HEK293 (cell line): Measurements from ENCODE around the gene CEP350.

Source experiments
- CTCF ChIA-PET: fragments of 350-600 bp; formaldehyde crosslinking; extraction: SDS; loops from one replicate; lab custom pipeline; 2021; ENCODE audit warnings: antibody characterized with exemption; lab: Yijun Ruan, JAX
- POLR2A ChIA-PET: fragments of 300-600 bp; formaldehyde crosslinking; extraction: SDS; loops from one replicate; lab custom pipeline; 2020; ENCODE audit warnings: antibody characterized with exemption, inconsistent platforms; lab: Yijun Ruan, JAX
- H3K27ac ChIP-seq: fragments of 200-500 bp; sonication (Bioruptor generic); 2 replicates; pipeline ENCODE4 v1.5.1; 2014; ENCODE audit warnings: low read depth, low read length, control low read depth, inconsistent platforms; ENCODE audit errors: extremely low read depth
- H3K36me3 ChIP-seq, 2 experiments: fragments of 200-500 bp in 1 of 2; sonication (Bioruptor generic) in 1 of 2; 1 replicate in 1 of 2; 2 replicates in 1 of 2; pipeline ENCODE4 v1.5.1; 2014 to 2017; ENCODE audit warnings: inconsistent platforms in 2 of 2, low read length in 2 of 2; ENCODE audit not compliant: control insufficient read depth in 2 of 2, insufficient read depth in 1 of 2
- H3K4me1 ChIP-seq: fragments of 200-500 bp; sonication (Bioruptor generic); 2 replicates; pipeline ENCODE4 v1.5.1; 2014; ENCODE audit warnings: mild to moderate bottlenecking, low read length, inconsistent platforms; ENCODE audit not compliant: control insufficient read depth, insufficient read depth
- H3K4me3 ChIP-seq: 2 replicates; pipeline ENCODE4 v1.5.1; 2011; ENCODE audit warnings: low read depth, mild to moderate bottlenecking, control low read depth, low read length, moderate library complexity
- H3K9me3 ChIP-seq: fragments of 200-500 bp; sonication (Bioruptor generic); 2 replicates; pipeline ENCODE4 v1.5.1; 2014; ENCODE audit warnings: low read depth, low read length, inconsistent platforms; ENCODE audit not compliant: control insufficient read depth, insufficient read depth
- BCL11A ChIP-seq: fragments of 450-650 bp; formaldehyde crosslinking; IDR thresholded peaks from 2 replicates; pipeline ENCODE4 v1.5.1; 2016; ENCODE audit warnings: low read depth, missing biosample characterization, missing genetic modification characterization
- FEZF1 ChIP-seq: fragments of 450-650 bp; formaldehyde crosslinking; IDR thresholded peaks from 2 replicates; pipeline ENCODE4 v1.5.1; 2016; ENCODE audit warnings: missing biosample characterization, missing genetic modification characterization
- GLIS1 ChIP-seq: fragments of 450-650 bp; formaldehyde crosslinking; IDR thresholded peaks from 2 replicates; pipeline ENCODE4 v1.5.1; 2016; ENCODE audit warnings: missing biosample characterization, missing genetic modification characterization
- GLIS2 ChIP-seq: fragments of 450-650 bp; formaldehyde crosslinking; IDR thresholded peaks from 2 replicates; pipeline ENCODE4 v1.5.1; 2016; ENCODE audit warnings: missing biosample characterization, missing genetic modification characterization
- HOXA7 ChIP-seq: sonication (generic); formaldehyde crosslinking; IDR thresholded peaks from 2 replicates; pipeline ENCODE4 v1.8.1; 2022; ENCODE audit warnings: missing genetic modification reagents, borderline replicate concordance
- IKZF3 ChIP-seq: fragments of 450-650 bp; IDR thresholded peaks from 2 replicates; pipeline ENCODE4 v1.5.0; 2018; ENCODE audit warnings: missing biosample characterization, mild to moderate bottlenecking, missing genetic modification characterization, moderate library complexity
- MEIS1 ChIP-seq: sonication (generic); formaldehyde crosslinking; IDR thresholded peaks from 2 replicates; pipeline ENCODE4 v1.8.1; 2022; ENCODE audit warnings: missing genetic modification reagents, mild to moderate bottlenecking, borderline replicate concordance
- OSR2 ChIP-seq: fragments of 450-650 bp; formaldehyde crosslinking; IDR thresholded peaks from 2 replicates; pipeline ENCODE4 v1.5.1; 2016; ENCODE audit warnings: missing biosample characterization, missing genetic modification characterization
- SCRT1 ChIP-seq: fragments of 450-650 bp; formaldehyde crosslinking; IDR thresholded peaks from 2 replicates; pipeline ENCODE4 v1.5.1; 2016; ENCODE audit warnings: missing biosample characterization, missing genetic modification characterization, borderline replicate concordance
- SCRT2 ChIP-seq: fragments of 450-650 bp; formaldehyde crosslinking; IDR thresholded peaks from 2 replicates; pipeline ENCODE4 v1.5.1; 2016; ENCODE audit warnings: missing biosample characterization, missing genetic modification characterization
- SETDB1 ChIP-seq: IDR thresholded peaks from one replicate; pipeline ENCODE4 v1.6.1; 2017; ENCODE audit warnings: mild to moderate bottlenecking, low read length, moderate library complexity, mixed read lengths; ENCODE audit not compliant: insufficient read length
- ZFHX2 ChIP-seq: fragments of 450-650 bp; formaldehyde crosslinking; conservative IDR thresholded peaks from 2 replicates; pipeline ENCODE4 v1.5.1; 2016; ENCODE audit warnings: missing biosample characterization, missing genetic modification characterization
- ZFP3 ChIP-seq: fragments of 450-650 bp; formaldehyde crosslinking; IDR thresholded peaks from 2 replicates; pipeline ENCODE4 v1.5.1; 2016; ENCODE audit warnings: low read depth, missing biosample characterization, missing genetic modification characterization
- ZNF121 ChIP-seq: fragments of 450-650 bp; formaldehyde crosslinking; IDR thresholded peaks from 2 replicates; pipeline ENCODE4 v1.5.1; 2016; ENCODE audit warnings: missing biosample characterization, missing genetic modification characterization
- ZNF132 ChIP-seq: fragments of 450-650 bp; formaldehyde crosslinking; IDR thresholded peaks from 2 replicates; pipeline ENCODE4 v1.5.1; 2017; ENCODE audit warnings: missing biosample characterization, missing genetic modification characterization, borderline replicate concordance
- ZNF133 ChIP-seq: fragments of 450-650 bp; formaldehyde crosslinking; IDR thresholded peaks from 2 replicates; pipeline ENCODE4 v1.5.1; 2016; ENCODE audit warnings: missing biosample characterization, missing genetic modification characterization
- ZNF138 ChIP-seq: fragments of 450-650 bp; formaldehyde crosslinking; IDR thresholded peaks from 2 replicates; pipeline ENCODE4 v1.5.1; 2016; ENCODE audit warnings: missing biosample characterization, missing genetic modification characterization, borderline replicate concordance
- ZNF157 ChIP-seq: fragments of 450-650 bp; formaldehyde crosslinking; IDR thresholded peaks from 2 replicates; pipeline ENCODE4 v1.5.1; 2016; ENCODE audit warnings: missing biosample characterization, missing genetic modification characterization
- ZNF37A ChIP-seq: fragments of 450-650 bp; IDR thresholded peaks from 2 replicates; pipeline ENCODE4 v1.5.1; 2018; ENCODE audit warnings: missing biosample characterization, missing genetic modification characterization
- ZNF544 ChIP-seq: fragments of 450-650 bp; formaldehyde crosslinking; IDR thresholded peaks from 2 replicates; pipeline ENCODE4 v1.5.0; 2017; ENCODE audit warnings: missing biosample characterization, missing genetic modification characterization
- ZNF585B ChIP-seq: fragments of 450-650 bp; formaldehyde crosslinking; IDR thresholded peaks from 2 replicates; pipeline ENCODE4 v1.5.1; 2016; ENCODE audit warnings: missing biosample characterization, missing genetic modification characterization
- ZNF600 ChIP-seq: fragments of 450-650 bp; formaldehyde crosslinking; IDR thresholded peaks from 2 replicates; pipeline ENCODE4 v1.5.1; 2016; ENCODE audit warnings: missing biosample characterization, missing genetic modification characterization
- ZNF76 ChIP-seq: fragments of 450-650 bp; formaldehyde crosslinking; IDR thresholded peaks from 2 replicates; pipeline ENCODE4; 2016; ENCODE audit warnings: low read depth, missing biosample characterization, missing genetic modification characterization, borderline replicate concordance
- ZNF768 ChIP-seq: fragments of 450-650 bp; formaldehyde crosslinking; IDR thresholded peaks from 2 replicates; pipeline ENCODE4 v1.5.1; 2018; ENCODE audit warnings: missing biosample characterization, mild to moderate bottlenecking, missing genetic modification characterization
- TF ChIP-seq, protein P1 (sequence below): fragments of 450-650 bp; formaldehyde crosslinking; conservative IDR thresholded peaks from 2 replicates; pipeline ENCODE4 v1.5.1; 2016; ENCODE audit warnings: low read depth, missing biosample characterization, missing genetic modification characterization
- TF ChIP-seq, protein P2 (sequence below): fragments of 450-650 bp; formaldehyde crosslinking; IDR thresholded peaks from 2 replicates; pipeline ENCODE4 v1.5.1; 2016; ENCODE audit warnings: missing biosample characterization, missing genetic modification characterization
- TF ChIP-seq, protein P3 (sequence below): fragments of 450-650 bp; formaldehyde crosslinking; IDR thresholded peaks from 2 replicates; pipeline ENCODE4 v1.5.1; 2017; ENCODE audit warnings: missing biosample characterization, mild to moderate bottlenecking, missing genetic modification characterization, moderate library complexity

The CEP350 gene, protein sequence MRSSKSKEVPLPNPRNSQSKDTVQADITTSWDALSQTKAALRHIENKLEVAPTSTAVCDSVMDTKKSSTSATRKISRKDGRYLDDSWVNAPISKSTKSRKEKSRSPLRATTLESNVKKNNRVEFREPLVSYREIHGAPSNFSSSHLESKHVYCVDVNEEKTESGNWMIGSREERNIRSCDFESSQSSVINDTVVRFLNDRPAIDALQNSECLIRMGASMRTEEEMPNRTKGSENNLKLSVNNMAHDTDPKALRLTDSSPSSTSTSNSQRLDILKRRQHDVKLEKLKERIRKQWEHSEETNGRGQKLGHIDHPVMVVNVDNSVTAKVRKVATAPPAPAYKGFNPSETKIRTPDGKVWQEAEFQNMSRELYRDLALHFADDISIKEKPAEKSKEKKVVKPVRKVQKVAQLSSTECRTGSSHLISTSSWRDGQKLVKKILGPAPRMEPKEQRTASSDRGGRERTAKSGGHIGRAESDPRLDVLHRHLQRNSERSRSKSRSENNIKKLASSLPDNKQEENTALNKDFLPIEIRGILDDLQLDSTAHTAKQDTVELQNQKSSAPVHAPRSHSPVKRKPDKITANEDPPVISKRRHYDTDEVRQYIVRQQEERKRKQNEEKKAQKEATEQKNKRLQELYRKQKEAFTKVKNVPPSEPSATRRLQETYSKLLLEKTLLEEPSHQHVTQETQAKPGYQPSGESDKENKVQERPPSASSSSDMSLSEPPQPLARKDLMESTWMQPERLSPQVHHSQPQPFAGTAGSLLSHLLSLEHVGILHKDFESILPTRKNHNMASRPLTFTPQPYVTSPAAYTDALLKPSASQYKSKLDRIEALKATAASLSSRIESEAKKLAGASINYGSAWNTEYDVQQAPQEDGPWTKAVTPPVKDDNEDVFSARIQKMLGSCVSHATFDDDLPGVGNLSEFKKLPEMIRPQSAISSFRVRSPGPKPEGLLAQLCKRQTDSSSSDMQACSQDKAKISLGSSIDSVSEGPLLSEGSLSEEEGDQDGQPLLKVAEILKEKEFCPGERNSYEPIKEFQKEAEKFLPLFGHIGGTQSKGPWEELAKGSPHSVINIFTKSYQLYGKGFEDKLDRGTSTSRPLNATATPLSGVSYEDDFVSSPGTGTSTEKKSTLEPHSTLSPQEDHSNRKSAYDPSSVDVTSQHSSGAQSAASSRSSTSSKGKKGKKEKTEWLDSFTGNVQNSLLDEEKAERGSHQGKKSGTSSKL (N-terminal part only)

DNA sequence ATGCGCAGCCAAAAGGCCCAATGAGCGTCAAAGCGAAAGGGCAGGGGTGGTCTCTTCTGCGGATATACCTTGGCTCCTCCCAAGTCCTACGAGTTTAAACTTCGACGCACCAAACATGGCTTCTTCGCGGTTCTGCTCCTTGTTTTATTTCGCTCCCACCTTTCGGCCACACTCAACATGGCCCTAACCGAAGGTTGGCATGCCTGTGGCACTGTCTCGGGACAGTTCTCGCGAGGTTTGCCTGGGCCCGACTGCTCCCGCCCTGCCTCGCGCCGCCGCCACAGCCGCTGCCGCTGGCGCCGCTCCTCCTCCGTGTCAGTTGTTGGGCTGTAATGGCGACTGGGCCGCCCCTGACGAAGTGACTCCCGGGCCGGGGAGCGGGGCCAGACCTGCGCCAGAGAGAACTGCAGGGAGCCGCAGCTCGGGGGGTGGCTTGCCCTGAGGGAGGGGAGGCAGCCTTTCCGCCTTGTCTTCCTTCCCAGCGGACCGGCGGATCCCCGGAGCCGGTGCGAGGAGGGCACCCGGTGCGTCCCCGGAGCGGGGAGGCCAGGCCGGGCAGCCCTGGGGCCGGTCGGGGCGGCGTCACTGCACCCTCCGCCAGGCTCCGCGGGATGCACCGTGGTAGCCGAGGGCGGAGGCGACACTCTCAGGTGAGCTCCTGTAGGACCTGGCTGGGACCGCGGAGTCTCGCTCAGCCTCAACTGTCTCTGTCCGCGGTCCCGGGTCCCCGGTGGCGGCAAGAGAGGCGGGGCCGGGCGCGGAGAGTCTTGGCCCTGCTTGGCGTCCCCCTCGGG lies at the start of gene CEP350:
CEP350 (plus strand) TSS at position 318 of the 794 bp plus-strand sequence. CDS start 31,372 bp downstream, outside the sequence.
- POLR2A ChIA-PET, result interaction anchor here (0.7 to 2.9 kb wide), 9 partner anchors 11 to 140 kb away, joined by 3 to 29 read pairs (median 4); partner anchors contain the start of genes TOR1AIP1 and TOR1AIP2
- Histone ChIP-seq H3K27ac (peak within 1 kb of the TSS; percentile 93), H3K4me3 (peak within 1 kb of the TSS; percentile 100), H3K9me3 (no peaks in the 10 kb centered on the region), H3K36me3 (no peaks in the 10 kb centered on the region), H3K4me1 (peaks cover 4% of the 10 kb centered on the region; the same call in 1 of the 2 replicates)
- CTCF ChIA-PET, result interaction anchor here (0.6 to 1.8 kb wide), 6 partner anchors 18 to 170 kb away, joined by 3 to 6 read pairs (median 4); no protein-coding TSS in a partner anchor
- TF ChIP-seq ZNF768 (no peak), ZFP3 (tag by site-specific recombination) (no peak), SCRT1 (tag by site-specific recombination) (peak; percentile 99), SCRT2 (peak; percentile 96), ZNF76 (tag by site-specific recombination) (peak; percentile 97), ZNF600 (tag by site-specific recombination) (peak; percentile 66), ZNF132 (no peak), ZNF157 (tag by site-specific recombination) (no peak), HOXA7 (CRISPR knock-in tag) (no peak), ZNF37A (tag by site-specific recombination) (no peak), FEZF1 (tag by site-specific recombination) (peak; percentile 92; the same call in 1 of the 2 replicates), ZNF544 (tag by site-specific recombination) (no peak), ZFHX2 (tag by site-specific recombination) (no peak), ZNF138 (tag by site-specific recombination) (no peak), ZNF133 (tag by site-specific recombination) (no peak), BCL11A (tag by site-specific recombination) (no peak), ZNF585B (tag by site-specific recombination) (no peak), MEIS1 (no peak), GLIS1 (tag by site-specific recombination) (peak; percentile 11; the same call in 1 of the 2 replicates), ZNF121 (tag by site-specific recombination) (no peak; the same call in 1 of the 2 replicates), OSR2 (no peak), GLIS2 (tag by site-specific recombination) (peak; percentile 77), SETDB1 (no peak), IKZF3 (tag by site-specific recombination) (peak; percentile 73; the same call in 1 of the 2 replicates)
- TF ChIP-seq, protein P1, sequence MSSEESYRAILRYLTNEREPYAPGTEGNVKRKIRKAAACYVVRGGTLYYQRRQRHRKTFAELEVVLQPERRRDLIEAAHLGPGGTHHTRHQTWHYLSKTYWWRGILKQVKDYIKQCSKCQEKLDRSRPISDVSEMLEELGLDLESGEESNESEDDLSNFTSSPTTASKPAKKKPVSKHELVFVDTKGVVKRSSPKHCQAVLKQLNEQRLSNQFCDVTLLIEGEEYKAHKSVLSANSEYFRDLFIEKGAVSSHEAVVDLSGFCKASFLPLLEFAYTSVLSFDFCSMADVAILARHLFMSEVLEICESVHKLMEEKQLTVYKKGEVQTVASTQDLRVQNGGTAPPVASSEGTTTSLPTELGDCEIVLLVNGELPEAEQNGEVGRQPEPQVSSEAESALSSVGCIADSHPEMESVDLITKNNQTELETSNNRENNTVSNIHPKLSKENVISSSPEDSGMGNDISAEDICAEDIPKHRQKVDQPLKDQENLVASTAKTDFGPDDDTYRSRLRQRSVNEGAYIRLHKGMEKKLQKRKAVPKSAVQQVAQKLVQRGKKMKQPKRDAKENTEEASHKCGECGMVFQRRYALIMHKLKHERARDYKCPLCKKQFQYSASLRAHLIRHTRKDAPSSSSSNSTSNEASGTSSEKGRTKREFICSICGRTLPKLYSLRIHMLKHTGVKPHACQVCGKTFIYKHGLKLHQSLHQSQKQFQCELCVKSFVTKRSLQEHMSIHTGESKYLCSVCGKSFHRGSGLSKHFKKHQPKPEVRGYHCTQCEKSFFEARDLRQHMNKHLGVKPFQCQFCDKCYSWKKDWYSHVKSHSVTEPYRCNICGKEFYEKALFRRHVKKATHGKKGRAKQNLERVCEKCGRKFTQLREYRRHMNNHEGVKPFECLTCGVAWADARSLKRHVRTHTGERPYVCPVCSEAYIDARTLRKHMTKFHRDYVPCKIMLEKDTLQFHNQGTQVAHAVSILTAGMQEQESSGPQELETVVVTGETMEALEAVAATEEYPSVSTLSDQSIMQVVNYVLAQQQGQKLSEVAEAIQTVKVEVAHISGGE (tag by site-specific recombination), result peak; percentile 65
- TF ChIP-seq, protein P2, sequence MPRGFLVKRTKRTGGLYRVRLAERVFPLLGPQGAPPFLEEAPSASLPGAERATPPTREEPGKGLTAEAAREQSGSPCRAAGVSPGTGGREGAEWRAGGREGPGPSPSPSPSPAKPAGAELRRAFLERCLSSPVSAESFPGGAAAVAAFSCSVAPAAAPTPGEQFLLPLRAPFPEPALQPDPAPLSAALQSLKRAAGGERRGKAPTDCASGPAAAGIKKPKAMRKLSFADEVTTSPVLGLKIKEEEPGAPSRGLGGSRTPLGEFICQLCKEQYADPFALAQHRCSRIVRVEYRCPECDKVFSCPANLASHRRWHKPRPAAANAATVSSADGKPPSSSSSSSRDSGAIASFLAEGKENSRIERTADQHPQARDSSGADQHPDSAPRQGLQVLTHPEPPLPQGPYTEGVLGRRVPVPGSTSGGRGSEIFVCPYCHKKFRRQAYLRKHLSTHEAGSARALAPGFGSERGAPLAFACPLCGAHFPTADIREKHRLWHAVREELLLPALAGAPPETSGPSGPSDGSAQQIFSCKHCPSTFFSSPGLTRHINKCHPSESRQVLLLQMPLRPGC (tag by site-specific recombination), result no peak; the same call in none of the 2 replicates
- TF ChIP-seq, protein P3, sequence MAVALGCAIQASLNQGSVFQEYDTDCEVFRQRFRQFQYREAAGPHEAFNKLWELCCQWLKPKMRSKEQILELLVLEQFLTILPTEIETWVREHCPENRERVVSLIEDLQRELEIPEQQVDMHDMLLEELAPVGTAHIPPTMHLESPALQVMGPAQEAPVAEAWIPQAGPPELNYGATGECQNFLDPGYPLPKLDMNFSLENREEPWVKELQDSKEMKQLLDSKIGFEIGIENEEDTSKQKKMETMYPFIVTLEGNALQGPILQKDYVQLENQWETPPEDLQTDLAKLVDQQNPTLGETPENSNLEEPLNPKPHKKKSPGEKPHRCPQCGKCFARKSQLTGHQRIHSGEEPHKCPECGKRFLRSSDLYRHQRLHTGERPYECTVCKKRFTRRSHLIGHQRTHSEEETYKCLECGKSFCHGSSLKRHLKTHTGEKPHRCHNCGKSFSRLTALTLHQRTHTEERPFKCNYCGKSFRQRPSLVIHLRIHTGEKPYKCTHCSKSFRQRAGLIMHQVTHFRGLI (tag by site-specific recombination), result peak; percentile 61
